HG02642 (cell line): ENCODE measurements around the gene NTNG1.
A peak's percentile ranks its signal among the peaks of the same experiment; 100 is the strongest.

ENCODE experiments used
- ATAC-seq: cut with Tn5 transposase; IDR thresholded peaks from one replicate; pipeline ENCODE4 v1.9.1; 2021; ENCODE audit warnings: mild to moderate bottlenecking; ENCODE audit not compliant: unreplicated experiment, poor library complexity

Gene NTNG1

GRCh38 chr1:107378426-107378825 is 237.6 kb downstream of the NTNG1 start:
- no peak for ATAC-seq

GRCh38 chr1:107378866-107379265 is 238.0 kb downstream of the NTNG1 start:
- no peak for ATAC-seq

DNA sequence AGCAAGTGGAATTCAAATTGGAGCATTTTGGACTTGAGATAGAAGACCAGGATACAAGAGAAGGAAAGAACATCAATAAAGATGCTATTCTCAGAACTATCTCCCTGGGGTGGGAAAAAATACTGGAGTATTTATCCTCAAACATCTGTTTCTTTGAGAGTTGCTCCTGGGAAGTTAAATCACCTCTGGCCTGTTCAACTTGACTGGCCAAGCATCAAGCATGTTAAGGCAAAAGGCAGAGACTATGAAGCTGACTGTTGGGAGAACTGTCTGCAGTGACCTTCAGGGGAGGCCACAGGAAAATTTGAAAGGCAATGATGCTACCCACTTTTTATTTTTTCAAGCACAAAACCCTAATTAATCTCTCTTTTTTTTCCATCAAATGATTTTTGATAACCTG is 239.0 kb downstream of the NTNG1 start:
- no peak for ATAC-seq

GRCh38 chr1:107389410-107390396 is 248.9 kb downstream of the NTNG1 start:
- peak; percentile 76 for ATAC-seq

DNA sequence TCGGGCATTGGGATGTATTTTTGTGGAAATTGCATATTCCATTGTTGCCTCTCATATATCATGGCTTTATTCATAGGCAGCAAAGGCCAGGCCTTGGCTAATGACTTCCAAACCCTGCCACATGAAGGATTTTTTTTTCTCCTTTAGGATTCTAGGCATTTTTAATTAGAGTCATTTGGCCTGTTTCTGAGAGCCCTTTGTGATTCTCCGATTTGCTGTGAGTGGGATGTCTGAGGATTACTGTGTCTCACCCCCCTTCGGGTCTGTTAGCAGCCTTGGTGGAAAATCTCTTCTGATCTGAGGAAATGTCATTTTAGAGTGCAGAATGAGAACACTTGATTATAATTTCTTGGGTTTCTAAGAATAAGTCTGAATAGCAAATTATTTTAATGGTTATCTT is 253.5 kb downstream of the NTNG1 start:
- no peak for ATAC-seq

DNA sequence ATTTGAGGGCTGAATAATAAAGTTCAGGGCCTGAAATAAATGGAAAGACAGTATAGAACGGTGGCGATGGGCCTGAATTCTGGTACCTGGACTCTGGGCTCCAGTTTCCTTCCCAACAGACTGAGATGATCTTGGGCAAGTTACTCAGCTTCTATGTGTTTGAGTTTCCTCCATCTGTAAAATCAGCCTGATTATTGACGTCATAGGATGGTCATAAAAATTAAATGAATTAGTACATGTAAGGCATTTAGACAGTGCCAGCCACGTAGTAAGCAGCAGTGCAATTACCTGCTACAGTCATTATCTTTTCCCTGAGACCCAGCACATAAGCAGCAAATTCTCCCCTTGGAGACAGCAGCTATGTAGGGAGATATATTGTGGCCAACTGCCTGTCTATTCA is 260.9 kb downstream of the NTNG1 start:
- ATAC-seq = no peak

GRCh38 chr1:107404756-107405155 is 263.9 kb downstream of the NTNG1 start:
- ATAC-seq = no peak

DNA sequence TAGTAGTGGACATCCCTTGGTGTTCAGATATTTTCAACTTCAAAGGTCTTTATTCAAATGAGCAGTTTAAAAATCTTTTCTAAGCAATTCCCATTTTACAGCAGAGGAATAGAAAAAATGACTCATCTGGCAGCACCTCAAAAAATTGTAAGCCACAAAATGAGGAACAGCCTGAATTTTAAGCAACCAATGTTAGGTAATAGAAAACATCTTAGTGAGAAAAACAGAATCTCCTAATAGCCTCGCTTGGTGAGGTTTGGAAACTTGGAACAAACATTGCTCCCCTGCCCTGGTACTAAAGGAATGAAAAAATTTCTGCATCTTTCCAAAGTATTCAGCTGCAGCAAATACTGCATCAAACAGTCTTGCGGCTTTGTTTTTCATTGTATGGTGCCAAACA is 264.4 kb downstream of the NTNG1 start:
- no peak for ATAC-seq

DNA sequence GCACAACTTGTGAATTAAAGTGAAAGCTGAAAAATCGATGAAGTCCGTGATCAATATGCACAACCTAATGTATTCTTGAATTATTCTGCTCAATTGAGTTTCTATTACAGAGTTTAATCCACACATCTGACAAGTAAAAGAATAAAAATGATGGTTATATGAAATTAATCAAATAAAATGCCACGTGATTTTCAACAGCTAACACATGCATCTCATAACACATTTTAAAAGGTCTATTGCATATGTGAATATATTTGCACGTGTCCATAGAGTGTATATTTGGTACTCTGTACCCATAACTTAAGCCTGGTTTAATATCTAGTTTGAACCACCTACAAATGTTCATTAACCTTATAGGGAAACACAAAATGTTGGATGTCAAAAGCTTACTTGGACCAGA is 266.2 kb downstream of the NTNG1 start:
- ATAC-seq = no peak

DNA sequence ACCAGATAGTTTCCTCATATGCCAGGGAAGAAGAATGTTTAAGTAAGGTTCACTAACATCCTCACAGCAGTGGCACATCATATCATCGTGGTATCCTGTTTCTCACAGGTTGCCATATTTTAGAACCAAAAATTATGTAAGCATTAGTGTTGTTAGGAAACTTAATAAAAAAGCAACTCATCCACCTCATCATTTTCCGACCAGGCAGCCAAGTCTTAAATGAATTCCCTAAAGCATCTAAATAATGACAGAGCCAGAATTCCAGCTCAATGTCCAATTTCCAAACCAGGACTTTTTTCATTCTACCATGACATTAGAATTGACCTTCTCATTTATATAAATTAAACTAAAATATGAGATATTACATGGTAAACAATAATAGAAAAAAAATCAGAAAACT is 272.7 kb downstream of the NTNG1 start:
- ATAC-seq = no peak

DNA sequence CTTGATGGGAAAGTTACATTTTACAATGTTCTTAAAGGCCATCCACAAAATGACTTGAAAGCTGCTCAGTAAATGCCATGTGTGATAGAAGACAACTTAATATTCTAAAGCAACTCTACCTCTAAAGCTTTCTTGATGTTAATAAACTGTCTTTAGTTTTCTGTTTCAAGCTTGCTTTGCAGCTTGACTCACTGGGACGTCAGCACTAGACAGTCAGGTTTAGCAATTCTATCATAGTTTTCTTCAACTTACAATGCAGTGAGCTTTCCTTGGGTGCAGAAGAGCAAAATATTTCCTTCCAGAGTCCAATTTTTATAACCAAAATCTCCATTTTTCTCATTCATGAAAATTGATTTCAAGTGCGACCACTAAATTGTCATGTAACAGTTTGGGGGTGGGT is 273.1 kb downstream of the NTNG1 start:
- no peak for ATAC-seq

GRCh38 chr1:107414550-107414949 is 273.7 kb downstream of the NTNG1 start:
- ATAC-seq = no peak

DNA sequence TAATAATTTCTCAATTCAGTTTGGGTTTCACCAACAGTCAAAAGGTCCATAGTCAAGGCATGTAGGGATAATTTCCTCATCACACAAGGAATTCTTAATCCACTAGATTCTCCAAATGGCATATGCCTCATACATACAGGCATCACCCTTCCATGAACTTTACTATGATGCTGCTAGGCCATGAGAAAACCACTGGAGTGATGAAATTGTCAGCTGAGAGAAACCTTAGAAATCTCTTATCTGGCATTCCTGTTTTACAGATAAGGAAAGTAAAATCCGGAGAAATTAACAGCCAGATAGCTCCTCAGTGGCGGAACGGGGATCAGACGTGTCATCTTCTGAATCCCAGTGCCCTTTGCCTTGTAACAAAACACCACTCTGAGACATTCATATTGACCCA is 274.4 kb downstream of the NTNG1 start:
- ATAC-seq = no peak

GRCh38 chr1:107419003-107419402 is 278.2 kb downstream of the NTNG1 start:
- no peak for ATAC-seq

- ATAC-seq = no peak
These were observed 282.1 kb downstream of the NTNG1 start for GRCh38 chr1:107422901-107423300.

DNA sequence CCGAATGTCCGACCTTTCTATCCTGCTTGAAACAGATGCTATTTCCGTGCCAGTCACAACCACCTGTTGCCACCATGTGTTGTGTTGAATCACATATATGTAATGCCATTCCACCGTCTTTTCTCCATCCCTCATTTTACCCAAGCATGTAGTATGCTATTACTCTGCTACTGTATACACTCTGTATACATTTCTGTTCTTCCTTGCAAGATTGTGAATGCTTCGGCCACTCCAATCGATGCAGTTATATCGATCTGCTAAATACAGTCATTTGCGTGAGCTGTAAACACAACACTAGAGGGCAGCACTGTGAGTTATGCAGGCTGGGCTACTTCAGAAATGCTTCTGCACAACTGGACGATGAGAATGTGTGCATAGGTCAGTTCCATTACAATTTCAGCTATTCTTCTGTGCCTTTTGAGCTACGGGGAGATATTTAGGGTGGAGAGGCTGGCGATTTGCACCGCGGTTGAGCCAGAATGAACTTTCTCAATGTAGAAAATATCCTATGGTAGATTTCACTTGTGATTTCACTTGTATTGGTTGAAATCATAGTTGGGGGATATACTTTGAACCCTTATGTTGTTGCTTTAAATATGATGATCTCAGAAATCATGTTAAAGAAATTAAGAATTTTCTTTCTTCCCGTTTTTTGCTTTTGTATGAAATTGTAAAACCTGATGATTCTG is 289.8 kb downstream of the NTNG1 start:
- ATAC-seq = peak; percentile 89

DNA sequence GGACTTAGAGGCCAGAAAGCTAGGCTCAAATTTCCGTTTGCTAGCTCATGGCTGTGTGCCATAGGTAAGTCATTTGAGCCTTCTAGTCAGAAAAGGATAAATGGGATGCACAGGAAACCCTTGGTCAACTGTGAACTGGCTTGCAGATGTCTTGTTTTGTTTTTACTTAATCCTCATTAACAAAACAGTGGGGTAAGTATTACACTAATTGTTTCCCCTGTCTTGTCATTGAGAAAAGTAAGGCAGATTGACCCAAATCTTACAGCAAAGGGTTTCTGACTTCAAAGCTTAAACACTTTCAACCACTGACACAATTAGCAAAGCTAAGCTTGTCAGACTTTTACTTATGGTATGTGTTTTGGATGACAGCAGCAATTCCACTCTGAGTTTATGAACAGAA is 291.3 kb downstream of the NTNG1 start:
- ATAC-seq = no peak

DNA sequence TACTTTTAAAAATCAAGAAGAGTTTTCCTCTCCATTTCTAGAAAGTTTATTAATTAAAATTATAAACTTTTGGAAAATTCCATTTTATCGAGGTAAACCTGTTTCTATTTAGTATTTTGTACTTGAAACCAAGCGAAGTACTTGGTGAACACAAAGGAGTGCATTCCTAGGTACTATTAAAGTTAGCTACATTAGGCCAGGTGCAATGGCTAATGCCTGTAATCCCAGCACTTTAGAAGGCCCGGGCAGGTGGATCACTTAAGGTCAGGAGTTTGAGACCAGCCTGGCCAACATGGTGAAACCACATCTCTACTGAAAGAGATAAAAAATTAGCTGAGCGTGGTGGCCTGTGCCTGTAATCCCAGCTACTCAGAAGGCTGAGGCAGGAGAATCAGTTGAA is 292.2 kb downstream of the NTNG1 start:
- ATAC-seq = no peak

- no peak for ATAC-seq
These were observed 293.0 kb downstream of the NTNG1 start for GRCh38 chr1:107433635-107434360.

GRCh38 chr1:107434361-107434693 is 293.5 kb downstream of the NTNG1 start:
- no peak for ATAC-seq
